H1 (cell line): ENCODE results near the gene STK16. TPM values are rescaled to one million over a fixed set of nuclear protein-coding genes. Genes with fewer than 3 reads are reported as not detected.

ENCODE experiments used
- ATF2 ChIP-seq: IDR thresholded peaks from 2 replicates; pipeline ENCODE4 v1.6.1; 2012; ENCODE audit warnings: low read length, inconsistent platforms
- CBX8 ChIP-seq: fragments of 300-800, 300-1000 bp; sonication (generic); IDR thresholded peaks from 2 replicates; pipeline ENCODE4 v1.7.1; 2016; ENCODE audit warnings: low read depth, low read length, borderline replicate concordance
- polyA plus RNA-seq, 7 experiments: library from polyadenylated mRNA; depleted of rRNA in 3 of 7; stranded (reverse) in 5 of 7; unstranded in 2 of 7; fragments of >200 nt in 5 of 7; fragments of 200-250 nt in 2 of 7; gene quantifications; 1 replicate in 5 of 7; 2 replicates in 1 of 7; 4 replicates in 1 of 7; pipeline versions ENCODE4 v1.2.1 to v1.2.3, GENCODE V29; 2011 to 2013; ENCODE audit warnings: missing spikeins in 2 of 7, mixed read lengths in 2 of 7
- total RNA-seq: library from RNA; stranded (reverse); fragmentation: NEBNext Ultra II Directional; extraction: Animal tissue kit (Norgen Biotek cat#: 25700); gene quantifications from 2 replicates; pipeline ENCODE4 v1.2.1, GENCODE V29; 2021

STK16 gene
- total and polyA plus RNA-seq, 2 of the 8 experiments (the other 6 are each of a cell fraction or from before 2014, with no cell fraction given): 21.3 to 51.4 TPM

GRCh38 chr2:219205981-219206327 lies 39.3 kb upstream of the STK16 start (continued):
- no peak for TF ChIP-seq ATF2
- no peak for TF ChIP-seq CBX8
